Activated T-helper 1 cell treated with anti-CD3 and anti-CD28 coated beads, Interleukin-12 subunit alpha, Interleukin-12 subunit beta, Interleukin-2, Interleukin-4 antibody, amounts not matched to agents 30 ng/mL and 10 ng/mL and 1 ng/mL, durations not matched to agents 14 hours and 24 hours and 36 hours (primary cell): ENCODE measurements around the gene DIAPH3. TPM values are rescaled to one million over a fixed set of nuclear protein-coding genes. Genes with fewer than 3 reads are reported as not detected.
"Not testable (repeated sequence)": the region's sequence is repeated elsewhere in the genome, so short reads cannot be mapped to it uniquely, and the experiment has no call there.

Experiments
- DNase-seq: peaks from one replicate; pipeline ENCODE4 v3.0.0; 2021; ENCODE audit warnings: low spot score
- H3K27ac Mint-ChIP-seq: one replicate; pipeline ENCODE4 v1.8.0; 2021; ENCODE audit warnings: mild to moderate bottlenecking, mixed read lengths
- H3K27me3 Mint-ChIP-seq: one replicate; pipeline ENCODE4 v1.8.0; 2022; ENCODE audit warnings: mild to moderate bottlenecking, moderate library complexity, mixed read lengths; ENCODE audit not compliant: insufficient read depth
- H3K36me3 Mint-ChIP-seq: one replicate; pipeline ENCODE4 v1.8.0; 2021; ENCODE audit warnings: low read depth, mixed read lengths
- H3K4me1 Mint-ChIP-seq: one replicate; pipeline ENCODE4 v1.8.0; 2021; ENCODE audit warnings: low read depth, mixed read lengths
- H3K4me3 Mint-ChIP-seq: one replicate; pipeline ENCODE4 v1.8.0; 2021; ENCODE audit warnings: mild to moderate bottlenecking, moderate library complexity, mixed read lengths
- H3K9me3 Mint-ChIP-seq: one replicate; pipeline ENCODE4 v1.8.0; 2021; ENCODE audit warnings: mixed read lengths
- intact Hi-C: fragments of 100-400 bp; cut with micrococcal nuclease; formaldehyde crosslinking; loops from one replicate; pipeline ENCODE4 v1.15.1; 2024
- total RNA-seq: library from RNA; stranded (reverse); gene quantifications from 2 replicates; pipeline ENCODE4 v1.2.3, GENCODE V29; 2022

Gene DIAPH3
- total RNA-seq = 22.8 and 24.6 TPM in 2 replicates

- Mint-ChIP-seq H3K36me3 (peaks cover 7% of the 10 kb centered on the region), H3K9me3 (no peaks in the 10 kb centered on the region), H3K27me3 (no peaks in the 10 kb centered on the region), H3K27ac (peak within 1 kb of the TSS; percentile 94), H3K4me1 (peaks cover 38% of the 10 kb centered on the region), H3K4me3 (peak within 1 kb of the TSS; percentile 93)
- DNase-seq = peak; percentile 93
- intact Hi-C loops = loop anchor here (1.0 to 10.0 kb wide), 4 partner anchors 29 to 771 kb away; no protein-coding TSS in a partner anchor
Measured at GRCh38 chr13:60163478-60164233, at the start of gene DIAPH3. TSS of gene DIAPH3 (minus strand) at chr13:60163928. CDS start at chr13:60163766, 162 bp downstream.

DNA sequence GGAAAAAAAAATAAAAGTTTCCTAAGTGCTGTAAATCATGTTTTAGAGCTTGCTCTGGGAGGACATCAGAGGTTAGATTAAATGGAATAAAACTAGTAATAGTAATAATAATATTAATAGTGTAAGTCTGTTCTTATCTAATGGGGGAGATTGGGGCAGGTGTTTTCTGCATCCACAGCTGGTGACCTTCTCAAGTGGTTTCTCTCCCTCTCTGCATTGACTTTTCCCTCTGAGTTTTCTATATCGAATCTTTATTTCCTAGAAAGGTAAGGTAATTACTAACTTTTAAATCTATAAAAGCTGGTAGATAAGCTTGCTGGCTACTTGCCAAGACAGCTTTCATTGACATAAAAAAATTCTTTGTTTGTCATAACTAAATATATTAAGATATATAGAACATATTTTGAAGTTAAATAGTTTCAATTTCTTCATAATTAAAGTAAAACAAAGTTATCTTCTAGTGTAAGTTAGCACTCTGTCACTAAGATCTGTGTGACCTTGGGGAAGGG, 49.6 kb upstream of the DIAPH3 start:
- H3K4me3 Mint-ChIP-seq = no peak overlapping the region
- no peaks in the 10 kb centered on the region for H3K9me3 Mint-ChIP-seq
- H3K27ac Mint-ChIP-seq = no peak overlapping the region
- peaks cover 5% of the 10 kb centered on the region for H3K27me3 Mint-ChIP-seq
- H3K36me3 Mint-ChIP-seq = no peaks in the 10 kb centered on the region
- intact Hi-C loops = no loop called here
- H3K4me1 Mint-ChIP-seq = no peaks in the 10 kb centered on the region
- no peak for DNase-seq

GRCh38 chr13:60211548-60211947, 47.8 kb upstream of the DIAPH3 start:
- Mint-ChIP-seq H3K4me3 (no peak overlapping the region), H3K36me3 (no peaks in the 10 kb centered on the region), H3K27ac (no peak overlapping the region), H3K9me3 (no peaks in the 10 kb centered on the region), H3K27me3 (peaks cover 5% of the 10 kb centered on the region), H3K4me1 (no peaks in the 10 kb centered on the region)
- DNase-seq = no peak
- intact Hi-C loops = no loop called here

- no peak overlapping the region for H3K4me3 Mint-ChIP-seq
- H3K27ac Mint-ChIP-seq = no peak overlapping the region
- intact Hi-C loops = no loop called here
- H3K36me3 Mint-ChIP-seq = no peaks in the 10 kb centered on the region
- H3K4me1 Mint-ChIP-seq = no peaks in the 10 kb centered on the region
- no peak for DNase-seq
- no peaks in the 10 kb centered on the region for H3K9me3 Mint-ChIP-seq
- H3K27me3 Mint-ChIP-seq = peaks cover 5% of the 10 kb centered on the region
Measured at GRCh38 chr13:60210510-60211330, 47.0 kb upstream of the DIAPH3 start.

GRCh38 chr13:60205499-60205898, 41.8 kb upstream of the DIAPH3 start:
- H3K9me3 Mint-ChIP-seq, intact Hi-C loops, H3K36me3 Mint-ChIP-seq, H3K27me3 Mint-ChIP-seq, DNase-seq, H3K27ac Mint-ChIP-seq, H3K4me1 Mint-ChIP-seq, H3K4me3 Mint-ChIP-seq: not testable (repeated sequence)

- Mint-ChIP-seq H3K4me3 (no peak overlapping the region), H3K36me3 (no peaks in the 10 kb centered on the region), H3K4me1 (no peaks in the 10 kb centered on the region), H3K27me3 (no peaks in the 10 kb centered on the region), H3K9me3 (no peaks in the 10 kb centered on the region), H3K27ac (no peak overlapping the region)
- intact Hi-C loops = no loop called here
- DNase-seq = no peak
Measured at GRCh38 chr13:60201286-60201685, 37.6 kb upstream of the DIAPH3 start.

GRCh38 chr13:60195893-60196292, 32.2 kb upstream of the DIAPH3 start:
- H3K4me1 Mint-ChIP-seq, H3K27ac Mint-ChIP-seq, H3K36me3 Mint-ChIP-seq, intact Hi-C loops, DNase-seq, H3K9me3 Mint-ChIP-seq, H3K27me3 Mint-ChIP-seq, H3K4me3 Mint-ChIP-seq: not testable (repeated sequence)

DNA sequence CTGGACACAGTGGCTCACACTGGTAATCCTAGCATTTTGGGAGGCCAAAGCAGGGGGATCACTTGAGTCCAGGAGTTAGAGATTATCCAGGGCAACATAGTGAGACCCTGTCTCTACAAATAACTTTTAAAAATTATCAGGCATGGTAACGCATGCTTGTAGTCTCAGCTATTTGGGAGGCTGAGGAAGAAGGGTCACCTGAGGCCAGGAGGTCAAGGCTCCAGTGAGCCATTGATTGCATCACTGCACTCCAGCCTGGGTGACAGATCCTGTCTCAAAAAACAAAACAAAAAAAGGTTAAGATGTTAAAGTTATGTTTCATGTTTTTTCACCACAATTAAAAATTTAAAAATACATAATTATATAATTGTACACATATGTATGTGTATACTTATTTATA, 19.2 kb upstream of the DIAPH3 start:
- no peak for DNase-seq
- H3K27ac Mint-ChIP-seq = no peak overlapping the region
- H3K9me3 Mint-ChIP-seq = no peaks in the 10 kb centered on the region
- H3K36me3 Mint-ChIP-seq = no peaks in the 10 kb centered on the region
- H3K4me3 Mint-ChIP-seq = no peak overlapping the region
- intact Hi-C loops = no loop called here
- no peaks in the 10 kb centered on the region for H3K4me1 Mint-ChIP-seq
- peaks cover 11% of the 10 kb centered on the region for H3K27me3 Mint-ChIP-seq

GRCh38 chr13:60178327-60178726, 14.6 kb upstream of the DIAPH3 start:
- intact Hi-C loops = no loop called here

DNA sequence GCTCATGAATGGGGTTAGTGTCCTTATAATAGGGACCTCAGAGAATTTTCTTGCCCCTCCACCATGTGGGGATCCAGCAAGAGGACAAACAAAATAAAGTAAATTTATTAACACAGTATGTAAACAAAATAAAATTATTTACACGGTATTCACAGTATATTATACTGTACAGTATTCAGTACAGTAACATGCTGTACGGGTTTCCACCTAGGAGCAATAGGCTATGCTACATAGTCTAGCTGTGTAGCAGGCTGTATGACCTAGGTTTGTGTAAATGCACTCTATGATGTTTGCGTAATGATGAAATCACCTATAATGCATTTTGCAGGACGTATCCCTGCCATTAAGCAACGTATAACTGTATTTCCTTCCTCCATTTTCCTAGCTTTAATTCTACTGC, 11.8 kb upstream of the DIAPH3 start:
- no peak overlapping the region for H3K27ac Mint-ChIP-seq
- H3K27me3 Mint-ChIP-seq = peaks cover 20% of the 10 kb centered on the region

More at GRCh38 chr13:60178327-60178726, 14.6 kb upstream of the DIAPH3 start:
- no peak for DNase-seq
- no peaks in the 10 kb centered on the region for H3K9me3 Mint-ChIP-seq
- peaks cover 18% of the 10 kb centered on the region for H3K27me3 Mint-ChIP-seq
- H3K36me3 Mint-ChIP-seq = no peaks in the 10 kb centered on the region
- no peak overlapping the region for H3K4me3 Mint-ChIP-seq
- H3K4me1 Mint-ChIP-seq = no peaks in the 10 kb centered on the region
- no peak overlapping the region for H3K27ac Mint-ChIP-seq

GRCh38 chr13:60174113-60174512, 10.4 kb upstream of the DIAPH3 start:
- Mint-ChIP-seq H3K27ac (no peak overlapping the region), H3K4me3 (no peak overlapping the region), H3K27me3 (peaks cover 15% of the 10 kb centered on the region), H3K36me3 (no peaks in the 10 kb centered on the region), H3K9me3 (no peaks in the 10 kb centered on the region), H3K4me1 (no peaks in the 10 kb centered on the region)
- no peak for DNase-seq
- intact Hi-C loops = no loop called here

More for the DNA sequence above, 11.8 kb upstream of the DIAPH3 start:
- Mint-ChIP-seq H3K4me1 (no peaks in the 10 kb centered on the region), H3K36me3 (no peaks in the 10 kb centered on the region), H3K4me3 (no peak overlapping the region), H3K9me3 (no peaks in the 10 kb centered on the region)
- no peak for DNase-seq
- intact Hi-C loops = no loop called here

GRCh38 chr13:60172111-60172510, 8.4 kb upstream of the DIAPH3 start:
- no peak overlapping the region for H3K4me3 Mint-ChIP-seq
- no peak overlapping the region for H3K27ac Mint-ChIP-seq
- no peak for DNase-seq
- H3K36me3 Mint-ChIP-seq = no peaks in the 10 kb centered on the region
- H3K27me3 Mint-ChIP-seq = peaks cover 15% of the 10 kb centered on the region
- no peaks in the 10 kb centered on the region for H3K9me3 Mint-ChIP-seq
- H3K4me1 Mint-ChIP-seq = no peaks in the 10 kb centered on the region
- intact Hi-C loops = no loop called here

DNA sequence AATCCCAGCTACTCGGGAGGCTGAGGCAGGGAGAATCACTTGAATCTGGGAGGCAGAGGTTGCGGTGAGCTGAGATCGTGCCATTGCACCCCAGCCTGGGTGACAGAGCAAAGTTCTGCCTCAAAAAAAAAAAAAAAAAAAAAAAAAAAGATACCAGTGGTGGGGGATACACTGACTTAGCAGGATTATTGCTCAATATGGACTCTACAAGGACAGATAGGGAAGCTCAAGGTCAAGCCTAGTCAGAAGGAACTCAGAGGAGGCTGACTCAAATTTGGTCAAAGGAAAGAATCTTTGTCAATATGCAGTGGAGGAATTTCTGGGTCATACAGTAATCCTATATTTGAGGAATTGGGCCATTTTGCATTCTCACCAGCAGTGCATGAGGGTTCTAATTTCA, 6.7 kb upstream of the DIAPH3 start:
- no peak overlapping the region for H3K27ac Mint-ChIP-seq
- H3K4me3 Mint-ChIP-seq = no peak overlapping the region
- H3K36me3 Mint-ChIP-seq = no peaks in the 10 kb centered on the region
- H3K9me3 Mint-ChIP-seq = no peaks in the 10 kb centered on the region
- no peak for DNase-seq
- intact Hi-C loops = no loop called here
- peaks cover 7% of the 10 kb centered on the region for H3K27me3 Mint-ChIP-seq
- H3K4me1 Mint-ChIP-seq = peaks cover 1% of the 10 kb centered on the region
